ENCODE results near the gene MRGPRG. TPM values are rescaled to one million over a fixed set of nuclear protein-coding genes. Genes with fewer than 3 reads are reported as not detected.

MRGPRG gene
- total and polyA plus RNA-seq, 9 of the 15 experiments (the other 6 are each of a cell fraction or from before 2014, with no cell fraction given) = not detected

DNA sequence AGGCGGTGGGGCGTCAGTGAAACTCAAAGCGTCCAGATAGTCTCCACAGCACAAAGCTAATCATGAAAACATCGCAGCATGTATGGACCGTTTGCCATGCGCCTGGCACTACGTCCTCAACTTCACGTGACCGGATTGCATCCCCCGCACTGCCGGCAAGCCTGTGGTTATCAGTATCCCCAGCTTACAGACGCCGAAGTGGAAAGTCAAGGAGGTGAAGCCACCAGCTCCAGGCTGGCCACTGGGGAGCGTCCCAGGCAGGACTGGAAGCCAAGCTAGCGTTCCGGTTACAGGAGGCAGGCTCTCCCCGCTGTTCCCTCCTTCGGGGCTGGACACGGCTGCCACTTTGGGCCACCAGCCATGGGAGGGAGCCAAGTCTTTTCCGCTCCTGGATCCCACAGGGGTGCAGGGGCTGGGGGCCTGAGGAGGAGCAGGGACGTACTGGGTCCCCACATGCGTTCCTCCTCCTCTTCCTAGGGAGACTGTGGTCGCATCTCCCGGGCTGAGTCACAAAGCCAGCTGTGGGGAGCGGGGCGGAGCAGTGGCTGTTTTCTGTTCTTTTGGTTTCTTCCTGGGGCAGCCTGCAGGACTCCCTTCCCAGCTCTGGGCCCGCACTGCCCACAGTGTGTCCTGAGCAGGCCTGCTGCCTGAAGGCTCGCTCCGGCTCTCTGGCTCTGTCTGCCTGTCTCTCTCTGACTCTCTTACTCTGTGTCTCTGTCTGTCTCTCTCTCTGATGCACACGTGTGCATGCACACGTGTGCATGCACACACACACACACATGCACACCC lies 49.2 kb downstream of the MRGPRG start (continued):
- TF ChIP-seq, protein P1, sequence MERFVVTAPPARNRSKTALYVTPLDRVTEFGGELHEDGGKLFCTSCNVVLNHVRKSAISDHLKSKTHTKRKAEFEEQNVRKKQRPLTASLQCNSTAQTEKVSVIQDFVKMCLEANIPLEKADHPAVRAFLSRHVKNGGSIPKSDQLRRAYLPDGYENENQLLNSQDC (CRISPR knock-in tag; IDR thresholded peaks at IDR 0.05) = no peak
- no peak for TF ChIP-seq ZNF695 (CRISPR knock-in tag; IDR thresholded peaks at IDR 0.05)
- TF ChIP-seq, protein P2, sequence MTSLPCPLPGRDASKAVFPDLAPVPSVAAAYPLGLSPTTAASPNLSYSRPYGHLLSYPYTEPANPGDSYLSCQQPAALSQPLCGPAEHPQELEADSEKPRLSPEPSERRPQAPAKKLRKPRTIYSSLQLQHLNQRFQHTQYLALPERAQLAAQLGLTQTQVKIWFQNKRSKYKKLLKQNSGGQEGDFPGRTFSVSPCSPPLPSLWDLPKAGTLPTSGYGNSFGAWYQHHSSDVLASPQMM (CRISPR knock-in tag; IDR thresholded peaks at IDR 0.05) = no peak
- peak; percentile 93 for TF ChIP-seq ARID1B (IDR thresholded peaks at IDR 0.05)
- no peak for TF ChIP-seq ERF (CRISPR knock-in tag; IDR thresholded peaks at IDR 0.05)
- no peak for TF ChIP-seq HMG20A (CRISPR knock-in tag; conservative IDR thresholded peaks at IDR 0.05)
- TF ChIP-seq CBX1 (IDR thresholded peaks at IDR 0.05; ENCODE audit: low read depth) = no peak
- TF ChIP-seq KDM2B (CRISPR knock-in tag; IDR thresholded peaks at IDR 0.05) = no peak
- TF ChIP-seq E2F4 (CRISPR knock-in tag; IDR thresholded peaks at IDR 0.05; ENCODE audit: low read depth) = no peak
- TF ChIP-seq RCOR1 (IDR thresholded peaks at IDR 0.05; ENCODE audit: borderline replicate concordance in 1 of 2, low read depth in 2 of 2, low read length in 2 of 2) = peak; percentile 42 to 95; a peak in 3 of 4 replicates
- TF ChIP-seq MEF2A (IDR thresholded peaks at IDR 0.05; ENCODE audit: control insufficient read depth, low read depth, low read length) = no peak
- TF ChIP-seq HNRNPLL (IDR thresholded peaks at IDR 0.05; ENCODE audit: low read depth, low read length, poor library complexity, severe bottlenecking) = no peak
- no peak for TF ChIP-seq HSF4 (CRISPR knock-in tag; IDR thresholded peaks at IDR 0.05; ENCODE audit: borderline replicate concordance)
- 0 out of 2 replicates have a peak, but pooled peaks have one; percentile 89 for TF ChIP-seq ATF6 (CRISPR knock-in tag; IDR thresholded peaks at IDR 0.05)
- TF ChIP-seq BRD4 (IDR thresholded peaks at IDR 0.05) = no peak
- TF ChIP-seq TCF7 (IDR thresholded peaks at IDR 0.05; ENCODE audit: borderline replicate concordance) = peak; percentile 62; the same call in 1 of the 2 replicates
- no peak; the same call in 1 of the 2 replicates for TF ChIP-seq ZBTB43 (CRISPR knock-in tag; IDR thresholded peaks at IDR 0.05)
- TF ChIP-seq HCFC1 (IDR thresholded peaks at IDR 0.05; ENCODE audit: low read depth, low read length) = peak; percentile 39; the same call in 1 of the 2 replicates
- TF ChIP-seq ZNF740 (CRISPR knock-in tag; IDR thresholded peaks at IDR 0.05) = peak; percentile 53; the same call in 1 of the 2 replicates
- TF ChIP-seq ZNF740 (tag; IDR thresholded peaks at IDR 0.05) = no peak
- peak; percentile 93 for TF ChIP-seq GATA2 (CRISPR knock-in tag; IDR thresholded peaks at IDR 0.05)
- no peak for TF ChIP-seq ZNF75A (CRISPR knock-in tag; IDR thresholded peaks at IDR 0.05)

Measured in K562 (cell line).